GM12878 (cell line): Measurements from ENCODE around the gene TSNAX. TPM values are rescaled to one million over a fixed set of nuclear protein-coding genes. Genes with fewer than 3 reads are reported as not detected.
"Not testable (repeated sequence)": the region's sequence is repeated elsewhere in the genome, so short reads cannot be mapped to it uniquely, and the experiment has no call there.

Experiments
- ATAC-seq: fragments of 200-7000 bp; cut with Tn5 transposase; 3 replicates; pipeline ENCODE4 v1.9.1; 2020; ENCODE audit warnings: mild to moderate bottlenecking, moderate library complexity
- BruUV-seq: library from RNA; stranded (reverse); fragments of 400-500 nt; replicated peaks from 2 replicates; lab custom pipeline; 2021; lab: Mats Ljungman, UMichigan
- CTCF ChIA-PET: fragments of 300-600 bp; sonication (Branson Sonifier 250); formaldehyde crosslinking; extraction: SDS; loops from one replicate; lab custom pipeline; 2021; ENCODE audit warnings: inconsistent platforms; lab: Yijun Ruan, JAX
- POLR2A ChIA-PET: fragments of 350-600 bp; formaldehyde crosslinking; extraction: SDS; loops from one replicate; lab custom pipeline; 2021; ENCODE audit warnings: inconsistent platforms; lab: Charles Lee
- RAD21 ChIA-PET: fragments of 300-600 bp; sonication (Branson Sonifier 250); formaldehyde crosslinking; loops from one replicate; lab custom pipeline; 2023; ENCODE audit warnings: antibody characterized with exemption; ENCODE audit not compliant: unreplicated experiment; lab: Charles Lee
- SMC1A ChIA-PET: fragments of 300-600 bp; sonication (Branson Sonifier 250); formaldehyde crosslinking; loops from one replicate; lab custom pipeline; 2023; ENCODE audit not compliant: unreplicated experiment, uncharacterized antibody; lab: Charles Lee
- DNase-seq: peaks from one replicate; pipeline ENCODE4 v3.0.0-alpha.2; 2011; ENCODE audit warnings: low read depth, low spot score
- FAIRE-seq: peaks from 3 replicates; lab custom pipeline; 2011; peaks lifted over from hg19 to GRCh38; lab: Jason Lieb, UNC
- H2AFZ ChIP-seq: 2 replicates; pipeline ENCODE4 v1.6.0; 2011; ENCODE audit warnings: low read depth, low read length, control low read depth; ENCODE audit not compliant: control insufficient read depth
- H3K27ac ChIP-seq: 2 replicates; pipeline ENCODE4 v1.5.1; 2011; ENCODE audit warnings: control low read depth; ENCODE audit not compliant: control insufficient read depth, insufficient read depth
- H3K27me3 ChIP-seq, 2 experiments: replicated peaks in 1 of 2; 2 replicates each; pipeline versions ENCODE4 v1.6.0 to v1.6.1; 2011; ENCODE audit warnings: low read length in 1 of 2; ENCODE audit not compliant: control insufficient read depth in 2 of 2, insufficient read depth in 2 of 2
- H3K36me3 ChIP-seq, 2 experiments: 2 replicates each; pipeline ENCODE4 v1.5.1; 2011; ENCODE audit warnings: low read length in 1 of 2; ENCODE audit not compliant: control insufficient read depth in 2 of 2, insufficient read depth in 2 of 2
- H3K4me1 ChIP-seq: 2 replicates; pipeline ENCODE4 v1.6.1; 2011; ENCODE audit warnings: mild to moderate bottlenecking, low read length, moderate library complexity, mixed read lengths; ENCODE audit not compliant: control insufficient read depth, insufficient read depth
- H3K4me2 ChIP-seq: 2 replicates; pipeline ENCODE4 v1.6.0; 2011; ENCODE audit warnings: control low read depth; ENCODE audit not compliant: control insufficient read depth, insufficient read depth
- H3K4me3 ChIP-seq: fragments of 200-600 bp; sonication (generic); 2 replicates; pipeline ENCODE4 v1.5.1; 2016
- H3K79me2 ChIP-seq: 2 replicates; pipeline ENCODE4 v1.6.0; 2011; ENCODE audit warnings: low read length; ENCODE audit not compliant: control insufficient read depth, insufficient read depth
- H3K9ac ChIP-seq: 2 replicates; pipeline ENCODE4 v1.8.0; 2011; ENCODE audit warnings: low read length, control low read depth, mixed read lengths; ENCODE audit not compliant: control insufficient read depth, insufficient read depth
- H3K9me3 ChIP-seq: replicated peaks from 3 replicates; pipeline ENCODE4 v1.5.1; 2011; ENCODE audit warnings: mild to moderate bottlenecking, low read length; ENCODE audit not compliant: control insufficient read depth, insufficient read depth
- H4K20me1 ChIP-seq: 2 replicates; pipeline ENCODE4 v1.6.0; 2011; ENCODE audit not compliant: control insufficient read depth, insufficient read depth
- BRCA1 ChIP-seq: IDR thresholded peaks from 2 replicates; pipeline ENCODE4 v1.6.1; 2011; ENCODE audit warnings: low read depth, low read length, improper control_type of control experiment
- EZH2 ChIP-seq: IDR thresholded peaks from 2 replicates; pipeline ENCODE4 v1.6.1; 2012; ENCODE audit warnings: low read depth, mild to moderate bottlenecking, control low read depth, inconsistent platforms, low read length, borderline replicate concordance; ENCODE audit not compliant: control insufficient read depth
- JUND ChIP-seq: IDR thresholded peaks from 2 replicates; pipeline ENCODE4 v1.6.1; 2012; ENCODE audit warnings: low read depth, mild to moderate bottlenecking, low read length, improper control_type of control experiment, moderate library complexity
- PAX8 ChIP-seq: fragments of 450-650 bp; IDR thresholded peaks from 2 replicates; pipeline ENCODE4 v1.6.1; 2017; ENCODE audit warnings: mild to moderate bottlenecking, moderate library complexity
- SKIL ChIP-seq: fragments of 450-650 bp; IDR thresholded peaks from 2 replicates; pipeline ENCODE4 v1.6.1; 2017; ENCODE audit warnings: mild to moderate bottlenecking, low read depth, inconsistent platforms; ENCODE audit not compliant: poor library complexity, severe bottlenecking
- SRF ChIP-seq, 2 experiments: IDR thresholded peaks; 2 replicates each; pipeline ENCODE4 v1.6.1; 2011; ENCODE audit warnings: low read depth in 2 of 2, low read length in 2 of 2, mild to moderate bottlenecking in 1 of 2, moderate library complexity in 1 of 2
- WGBS: methylation state at CpG from one replicate; pipeline ENCODE4 v1.1.6; 2016; ENCODE audit warnings: low lambda C conversion rate; ENCODE audit not compliant: insufficient replicate concordance, insufficient coverage; ENCODE audit errors: missing lambda C conversion rate; 5-methylcytosine and 5-hydroxymethylcytosine counted together
- in situ Hi-C: fragments of 300-500 bp; cut with MboI; formaldehyde crosslinking; loops from 9 replicates; pipeline ENCODE4 v1.14.3; 2018; ENCODE audit warnings: mixed read lengths
- intact Hi-C: fragments of 100-400 bp; cut with micrococcal nuclease; formaldehyde crosslinking; loops from one replicate; pipeline ENCODE4 v1.14.2; 2022; ENCODE audit not compliant: unreplicated experiment
- polyA plus RNA-seq, 11 experiments: library from polyadenylated mRNA; depleted of rRNA in 4 of 11; unstranded in 6 of 11; stranded (reverse) in 5 of 11; fragments of >200 nt; fragmentation: Nextera tagmentation in 4 of 11; fragmentation: Illumina TruSeq in 1 of 11; extraction: Ambion mirVana in 4 of 11; extraction: Trizol in 1 of 11; gene quantifications; 1 replicate in 1 of 11; 2 replicates in 10 of 11; pipeline versions ENCODE4 v1.2.1 to v1.2.3, GENCODE V29; 2011 to 2016; ENCODE audit warnings: inconsistent platforms in 2 of 11, missing spikeins in 2 of 11, low read depth in 1 of 11
- total RNA-seq, 4 experiments: library from RNA; depleted of rRNA in 3 of 4; stranded (reverse); fragments of >200 nt in 3 of 4; fragmentation: Illumina TruSeq in 1 of 4; extraction: Trizol in 1 of 4; gene quantifications; 2 replicates each; pipeline versions ENCODE4 v1.2.1 to v1.2.3, GENCODE V29; 2013 to 2021

TSNAX gene
- total and polyA plus RNA-seq, 10 of the 15 experiments (the other 5 are each of a cell fraction or from before 2014, with no cell fraction given): 24.8 to 49.7 (median 35.6) TPM

- TF ChIP-seq SKIL: no peak
Observed at GRCh38 chr1:231564373-231564772, 35.9 kb downstream of the TSNAX start (continued).

DNA sequence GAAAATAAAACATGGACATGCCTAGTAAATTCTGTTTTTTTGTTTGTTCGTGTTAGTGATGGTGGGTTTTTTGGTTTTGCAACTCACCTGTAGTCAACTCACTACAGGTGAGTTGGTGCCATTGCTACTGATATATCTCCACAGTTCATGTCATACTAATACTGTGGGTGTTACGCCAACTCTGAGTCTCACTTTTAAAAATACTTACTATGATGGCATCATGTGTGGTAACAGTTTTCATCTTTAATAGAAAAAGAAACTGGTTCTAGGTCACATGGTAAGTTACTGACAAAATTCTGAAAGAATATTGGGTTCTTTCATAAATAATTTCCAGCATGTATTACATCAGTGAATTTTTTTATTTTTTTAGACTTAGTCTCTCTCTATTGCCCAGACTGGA, 38.0 kb downstream of the TSNAX start:
- 96% methylated on average over 2 of the region's 2 CpGs for WGBS
- Histone ChIP-seq H3K9me3 (no peaks in the 10 kb centered on the region), H2AFZ (no peak overlapping the region), H3K4me2 (no peak overlapping the region), H3K4me1 (no peaks in the 10 kb centered on the region), H4K20me1 (no peaks in the 10 kb centered on the region), H3K4me3 (no peak overlapping the region), H3K27me3 (no peaks in the 10 kb centered on the region), H3K79me2 (no peaks in the 10 kb centered on the region), H3K36me3 (peaks cover 0 to 11% of the 10 kb centered on the region in 2 experiments; a peak in 3 of 4 replicates), H3K27ac (no peak overlapping the region), H3K9ac (no peak overlapping the region)
- in situ Hi-C loops (no loop called here), intact Hi-C loops (no loop called here)
- RAD21 ChIA-PET: no interaction called here
- BruUV-seq: no TSS peak
- SMC1A ChIA-PET: no interaction called here
- no peak for ATAC-seq
- POLR2A ChIA-PET: no interaction called here
- FAIRE-seq: no peak
- CTCF ChIA-PET: no interaction called here
- no peak for DNase-seq
- TF ChIP-seq PAX8 (no peak), JUND (no peak), SRF (IDR thresholded peaks at IDR 0.05; ENCODE audit: low read depth in 2 of 2, low read length in 2 of 2) (no peak), EZH2 (no peak), BRCA1 (no peak)

GRCh38 chr1:231570262-231570661, 41.8 kb downstream of the TSNAX start:
- intact Hi-C loops, H3K9ac ChIP-seq, H3K27me3 ChIP-seq, in situ Hi-C loops, BruUV-seq, H3K4me1 ChIP-seq, H3K79me2 ChIP-seq, RAD21 ChIA-PET, H3K27ac ChIP-seq, FAIRE-seq, DNase-seq, H3K36me3 ChIP-seq, H3K4me2 ChIP-seq, H3K4me3 ChIP-seq, SMC1A ChIA-PET, H3K9me3 ChIP-seq, POLR2A ChIA-PET, H2AFZ ChIP-seq, ATAC-seq, CTCF ChIA-PET, H4K20me1 ChIP-seq: not testable (repeated sequence)
- WGBS: 100% methylated on average over 3 of the region's 3 CpGs
